K562 (cell line): Measurements from ENCODE around the gene CEP68. TPM values are rescaled to one million over a fixed set of nuclear protein-coding genes. Genes with fewer than 3 reads are reported as not detected.

Experiments used
- ARID2 ChIP-seq: fragments of 450-650 bp; IDR thresholded peaks from 2 replicates; pipeline ENCODE4 v1.6.1; 2017; ENCODE audit warnings: antibody characterized with exemption, mild to moderate bottlenecking
- CREM ChIP-seq: IDR thresholded peaks from 2 replicates; pipeline ENCODE4 v1.6.1; 2014; ENCODE audit warnings: antibody characterized with exemption, low read depth
- CTCF ChIP-seq, 3 experiments: IDR thresholded peaks in 2 of 3; conservative IDR thresholded peaks in 1 of 3; 2 replicates each; pipeline ENCODE4 v1.5.1; 2011 to 2012; ENCODE audit warnings: low read length in 3 of 3, mild to moderate bottlenecking in 3 of 3, control low read depth in 2 of 3, improper control_type of control experiment in 1 of 3, inconsistent platforms in 1 of 3, low read depth in 1 of 3, mixed read lengths in 1 of 3, moderate library complexity in 1 of 3; ENCODE audit not compliant: insufficient read depth in 2 of 3
- HIVEP1 ChIP-seq: fragments of 250-450 bp; sonication (Bioruptor Pico); IDR thresholded peaks from 2 replicates; pipeline ENCODE4 v1.4.0; 2020; ENCODE audit warnings: mild to moderate bottlenecking
- MCM2 ChIP-seq: fragments of 450-650 bp; IDR thresholded peaks from 2 replicates; pipeline ENCODE4 v1.6.1; 2017; ENCODE audit warnings: low read depth, mild to moderate bottlenecking
- NRF1 ChIP-seq, 2 experiments: fragments of 450-650 bp; IDR thresholded peaks in 1 of 2; conservative IDR thresholded peaks in 1 of 2; 2 replicates each; pipeline ENCODE4 v1.6.1; 2014; ENCODE audit warnings: mild to moderate bottlenecking in 2 of 2
- SIX5 ChIP-seq, 2 experiments: IDR thresholded peaks; 2 replicates each; pipeline ENCODE4 v1.6.1; 2011; ENCODE audit warnings: low read length in 2 of 2, borderline replicate concordance in 1 of 2, low read depth in 1 of 2, mild to moderate bottlenecking in 1 of 2, moderate library complexity in 1 of 2; ENCODE audit not compliant: insufficient read depth in 1 of 2
- SRSF3 ChIP-seq: fragments of 200-400 bp; formaldehyde crosslinking; IDR thresholded peaks from 2 replicates; pipeline ENCODE4 v1.6.1; 2016; ENCODE audit warnings: mild to moderate bottlenecking, low read length, moderate library complexity; ENCODE audit not compliant: insufficient read depth
- TCF7L2 ChIP-seq: fragments of 150-350 bp; IDR thresholded peaks from 2 replicates; pipeline ENCODE4 v1.6.1; 2016; ENCODE audit warnings: low read depth, mild to moderate bottlenecking, low read length, moderate library complexity
- TFAP4 ChIP-seq: sonication (generic); formaldehyde crosslinking; IDR thresholded peaks from 2 replicates; pipeline ENCODE4 v1.8.0; 2022; ENCODE audit warnings: missing genetic modification reagents, mild to moderate bottlenecking, moderate library complexity, borderline replicate concordance
- U2AF1 ChIP-seq: fragments of 200-400 bp; formaldehyde crosslinking; optimal IDR thresholded peaks from 2 replicates; pipeline ENCODE3; 2017; ENCODE audit warnings: mild to moderate bottlenecking, low read depth, low read length, moderate library complexity
- YY1 ChIP-seq, 3 experiments: IDR thresholded peaks; 2 replicates each; pipeline ENCODE4 v1.6.1; 2011; ENCODE audit warnings: low read length in 2 of 3, mild to moderate bottlenecking in 2 of 3, moderate library complexity in 2 of 3, borderline replicate concordance in 1 of 3, control low read depth in 1 of 3, low read depth in 1 of 3; ENCODE audit not compliant: insufficient read depth in 3 of 3, insufficient replicate concordance in 2 of 3, control insufficient read depth in 1 of 3, insufficient read length in 1 of 3; ENCODE audit errors: extremely low read depth in 1 of 3
- ZBTB2 ChIP-seq: fragments of 450-650 bp; IDR thresholded peaks from 2 replicates; pipeline ENCODE4 v1.6.1; 2016; ENCODE audit warnings: antibody characterized with exemption
- ZNF395 ChIP-seq: fragments of 200-800 bp; sonication (Bioruptor generic); IDR thresholded peaks from 2 replicates; pipeline ENCODE4 v1.6.1; 2017; ENCODE audit warnings: missing genetic modification characterization, missing compliant biosample characterization
- ZNF551 ChIP-seq: fragments of 250-450 bp; sonication (Bioruptor Pico); IDR thresholded peaks from 2 replicates; pipeline ENCODE4 v1.5.0; 2021; ENCODE audit warnings: mild to moderate bottlenecking, moderate library complexity
- polyA plus RNA-seq, 8 experiments: library from polyadenylated mRNA; depleted of rRNA in 4 of 8; stranded (reverse) in 5 of 8; unstranded in 3 of 8; fragments of >200 nt; fragmentation: Nextera tagmentation in 2 of 8; fragmentation: Illumina TruSeq in 1 of 8; extraction: Ambion mirVana in 2 of 8; extraction: Trizol in 1 of 8; gene quantifications; 2 replicates each; pipeline versions ENCODE4 v1.2.1 to v1.2.3, GENCODE V29; 2011 to 2014; ENCODE audit warnings: inconsistent platforms in 1 of 8, missing spikeins in 1 of 8
- total RNA-seq, 7 experiments: library from RNA; depleted of rRNA in 6 of 7; stranded (reverse); fragments of >200 nt in 6 of 7; fragmentation: Illumina TruSeq in 2 of 7; extraction: Trizol in 2 of 7; gene quantifications; 2 replicates each; pipeline versions ENCODE4 v1.2.1 to v1.2.3, GENCODE V29; 2011 to 2021; ENCODE audit warnings: low replicate concordance in 1 of 7

Gene CEP68
- total and polyA plus RNA-seq, 9 of the 15 experiments (the other 6 are each of a cell fraction or from before 2014, with no cell fraction given), result 1.4 to 8.5 (median 5.2) TPM

- TF ChIP-seq ZBTB2, result 0 out of 2 replicates have a peak, but pooled peaks have one; percentile 29
- peak in 1 of 3 experiments; percentile 21 for TF ChIP-seq YY1 (IDR thresholded peaks at IDR 0.05; ENCODE audit: borderline replicate concordance in 1 of 3, control insufficient read depth in 1 of 3, extremely low read depth in 1 of 3, insufficient read depth in 3 of 3, insufficient read length in 1 of 3, insufficient replicate concordance in 2 of 3, low read depth in 1 of 3, low read length in 2 of 3)
- no peak for TF ChIP-seq ZNF395 (CRISPR knock-in tag)
- TF ChIP-seq NRF1 (conservative IDR thresholded peaks at IDR 0.05 in 1 of 2, IDR thresholded peaks at IDR 0.05 in 1 of 2), result peak; percentile 60 to 68
- TF ChIP-seq U2AF1, result no peak
- no peak for TF ChIP-seq HIVEP1
- peak; percentile 37 for TF ChIP-seq CREM
- peak; percentile 92 to 94 (median 93) for TF ChIP-seq CTCF (IDR thresholded peaks at IDR 0.05 in 2 of 3, conservative IDR thresholded peaks at IDR 0.05 in 1 of 3; ENCODE audit: insufficient read depth in 2 of 3, low read depth in 1 of 3, low read length in 3 of 3)
- no peak for TF ChIP-seq ZNF551 (CRISPR knock-in tag)
- no peak for TF ChIP-seq TCF7L2
- TF ChIP-seq SIX5 (IDR thresholded peaks at IDR 0.05; ENCODE audit: borderline replicate concordance in 1 of 2, insufficient read depth in 1 of 2, low read depth in 1 of 2, low read length in 2 of 2), result no peak
- TF ChIP-seq ARID2, result peak; percentile 92
- TF ChIP-seq SRSF3, result no peak
- no peak for TF ChIP-seq MCM2
- peak; percentile 28; the same call in 1 of the 2 replicates for TF ChIP-seq TFAP4 (CRISPR knock-in tag)
These were observed 15.6 kb upstream of the CEP68 start (continued) for GRCh38 chr2:65040400-65041261.
